ENCODE measurements around the gene SYNE4.
"Not testable (repeated sequence)": the region's sequence is repeated elsewhere in the genome, so short reads cannot be mapped to it uniquely, and the experiment has no call there.

SYNE4 gene

DNA sequence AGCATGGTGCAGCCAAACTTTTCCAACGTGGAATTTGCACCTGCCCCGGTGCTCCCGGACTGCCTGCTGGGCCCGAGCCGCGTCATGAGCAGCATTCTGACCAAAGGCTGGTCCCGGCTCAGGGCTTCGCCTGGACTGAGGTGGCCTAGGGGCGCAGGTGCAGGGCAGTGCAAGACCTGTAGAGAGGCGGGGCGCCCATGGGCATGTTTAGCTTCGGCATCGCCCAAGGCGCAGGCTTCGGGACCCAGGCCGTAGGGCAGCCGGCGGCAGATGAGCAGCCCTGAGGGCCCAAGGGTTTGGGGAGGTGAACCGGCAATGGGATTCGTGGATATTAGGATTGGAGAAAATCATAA is 48.7 kb downstream of the SYNE4 start:
- H3K4me1 ChIP-seq (ENCODE audit: control insufficient read depth in 2 of 2, insufficient read depth in 1 of 2, low read depth in 1 of 2, low read length in 2 of 2): no peaks in the 10 kb centered on the region
- H3K36me3 ChIP-seq (replicated peaks in 1 of 2; ENCODE audit: control insufficient read depth in 2 of 2, insufficient read depth in 2 of 2, low read length in 2 of 2): no peaks in the 10 kb centered on the region
- peak overlapping the region; percentile 93 for H3K23ac ChIP-seq (ENCODE audit: low read depth, low read length, poor library complexity)
- H3K4me2 ChIP-seq (ENCODE audit: insufficient read depth, low read length, poor library complexity, severe bottlenecking): no peak overlapping the region
- no CpG with 5 or more reads among the region's 20 CpGs for WGBS, 2 donors (ENCODE audit: extremely low coverage in 2 of 2, insufficient read length in 2 of 2, insufficient replicate concordance in 1 of 2)
- H4K8ac ChIP-seq (ENCODE audit: low read depth, low read length): no peak overlapping the region
- H3K27me3 ChIP-seq (ENCODE audit: control insufficient read depth in 3 of 3, insufficient read depth in 3 of 3, low read depth in 1 of 3, low read length in 3 of 3): peaks cover 9 to 43% (median 31%) of the 10 kb centered on the region in 3 experiments
- no peak overlapping the region for H2BK15ac ChIP-seq (ENCODE audit: low read length)
- no peak for DNase-seq (ENCODE audit: low spot score)
- no peak overlapping the region for H3K14ac ChIP-seq (ENCODE audit: low read length)
- H3K4me3 ChIP-seq (ENCODE audit: low read length in 2 of 2): no peak overlapping the region
- no peak overlapping the region for H2AK5ac ChIP-seq (ENCODE audit: low read depth, low read length)
- H3K9ac ChIP-seq (ENCODE audit: low read depth, low read length, poor library complexity): no peak overlapping the region
- H3K27ac ChIP-seq (replicated peaks; ENCODE audit: low read length): no peak overlapping the region
- peaks cover 0 to 3% of the 10 kb centered on the region in 2 donors for H3K9me3 ChIP-seq (replicated peaks in 1 of 2; ENCODE audit: control insufficient read depth in 2 of 2, insufficient read depth in 1 of 2, low read depth in 1 of 2, low read length in 2 of 2)
- H2BK120ac ChIP-seq (ENCODE audit: low read depth, low read length): no peak overlapping the region
- H3K4ac ChIP-seq (ENCODE audit: low read length): no peak overlapping the region
- H2BK12ac ChIP-seq (ENCODE audit: low read length): no peak overlapping the region
- no peak overlapping the region for H2AFZ ChIP-seq (ENCODE audit: low read length)
- no peaks in the 10 kb centered on the region for H3K79me1 ChIP-seq (ENCODE audit: low read depth, low read length)
- no peak overlapping the region for H2BK5ac ChIP-seq (ENCODE audit: low read length)
- no peak overlapping the region for H4K91ac ChIP-seq (ENCODE audit: low read depth, low read length, poor library complexity)
- H3K18ac ChIP-seq (ENCODE audit: low read length): peak overlapping the region; percentile 64

DNA sequence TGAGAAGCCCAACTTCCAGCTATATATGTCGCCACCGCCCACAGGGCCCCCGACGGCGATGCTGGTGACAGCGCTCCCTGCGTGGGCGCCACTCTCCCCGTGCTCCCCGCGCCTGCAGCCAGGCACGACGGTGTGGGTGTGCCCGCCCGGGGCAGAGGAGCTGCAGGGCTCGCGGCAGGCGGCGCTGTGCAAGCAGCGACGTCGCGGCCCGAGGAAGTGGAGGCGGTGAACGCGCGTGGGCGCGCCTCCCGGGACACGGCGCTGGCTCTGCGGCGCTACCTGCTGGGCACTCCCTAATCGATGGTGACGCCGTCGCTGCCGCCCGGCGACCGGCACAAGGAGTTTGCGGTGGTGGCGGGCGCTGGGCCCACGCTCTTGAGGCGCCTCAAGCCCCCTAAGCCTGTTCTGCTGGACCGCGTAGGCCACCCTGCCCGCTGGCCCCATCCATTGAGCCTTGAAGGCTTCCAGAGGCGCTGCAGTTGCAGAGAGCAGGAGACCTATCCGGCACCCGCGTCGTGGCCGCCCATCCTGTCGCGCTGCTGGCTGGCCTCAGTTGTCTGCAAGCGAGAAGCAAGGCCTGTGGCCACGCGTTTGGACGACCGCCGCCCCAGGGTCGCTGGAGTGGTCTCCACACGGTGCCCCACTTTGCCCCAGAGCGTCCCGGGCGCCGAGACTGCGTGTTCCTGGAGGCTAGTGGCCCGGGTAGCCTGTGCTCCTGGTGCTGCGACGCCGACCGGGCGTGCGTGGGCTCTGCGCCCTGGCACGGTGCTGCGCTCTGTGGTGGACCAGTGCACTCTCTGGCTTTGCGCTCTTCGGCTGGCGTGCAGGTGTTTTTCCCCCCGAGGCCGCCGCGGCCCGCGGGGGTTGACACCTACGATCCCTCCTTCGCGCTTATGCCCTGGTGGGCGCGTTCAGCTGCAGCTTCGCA is 49.3 kb downstream of the SYNE4 start:
- Histone ChIP-seq H2AFZ (ENCODE audit: low read length) (peak overlapping the region; percentile 66), H3K9me3 (replicated peaks in 1 of 2; ENCODE audit: control insufficient read depth in 2 of 2, insufficient read depth in 1 of 2, low read depth in 1 of 2, low read length in 2 of 2) (peaks cover 0 to 3% of the 10 kb centered on the region in 2 donors), H2BK15ac (ENCODE audit: low read length) (peak overlapping the region; percentile 67), H4K91ac (ENCODE audit: low read depth, low read length, poor library complexity) (no peak overlapping the region), H3K9ac (ENCODE audit: low read depth, low read length, poor library complexity) (peak overlapping the region; percentile 84), H2BK5ac (ENCODE audit: low read length) (no peak overlapping the region), H2BK12ac (ENCODE audit: low read length) (no peak overlapping the region), H3K79me1 (ENCODE audit: low read depth, low read length) (no peaks in the 10 kb centered on the region), H2BK120ac (ENCODE audit: low read depth, low read length) (no peak overlapping the region), H3K27me3 (ENCODE audit: control insufficient read depth in 3 of 3, insufficient read depth in 3 of 3, low read depth in 1 of 3, low read length in 3 of 3) (peaks cover 9 to 43% (median 31%) of the 10 kb centered on the region in 3 experiments), H3K27ac (replicated peaks; ENCODE audit: low read length) (no peak overlapping the region), H3K4ac (ENCODE audit: low read length) (no peak overlapping the region), H3K23ac (ENCODE audit: low read depth, low read length, poor library complexity) (peak overlapping the region; percentile 93), H4K8ac (ENCODE audit: low read depth, low read length) (peak overlapping the region; percentile 48), H2AK5ac (ENCODE audit: low read depth, low read length) (no peak overlapping the region), H3K18ac (ENCODE audit: low read length) (peak overlapping the region; percentile 85), H3K4me1 (ENCODE audit: control insufficient read depth in 2 of 2, insufficient read depth in 1 of 2, low read depth in 1 of 2, low read length in 2 of 2) (no peaks in the 10 kb centered on the region), H3K4me2 (ENCODE audit: insufficient read depth, low read length, poor library complexity, severe bottlenecking) (peak overlapping the region; percentile 40), H3K36me3 (replicated peaks in 1 of 2; ENCODE audit: control insufficient read depth in 2 of 2, insufficient read depth in 2 of 2, low read length in 2 of 2) (no peaks in the 10 kb centered on the region), H3K14ac (ENCODE audit: low read length) (peak overlapping the region; percentile 89), H3K4me3 (ENCODE audit: low read length in 2 of 2) (peak overlapping the region in 1 of 2 donors; percentile 64)
- no CpG with 5 or more reads among the region's 97 CpGs for WGBS, 2 donors (ENCODE audit: extremely low coverage in 2 of 2, insufficient read length in 2 of 2, insufficient replicate concordance in 1 of 2)
- no peak for DNase-seq (ENCODE audit: low spot score)

GRCh38 chr19:35958660-35959039 is 50.0 kb downstream of the SYNE4 start:
- Histone ChIP-seq H2BK5ac (ENCODE audit: low read length) (no peak overlapping the region), H3K23ac (ENCODE audit: low read depth, low read length, poor library complexity) (no peak overlapping the region), H3K9me3 (replicated peaks in 1 of 2; ENCODE audit: control insufficient read depth in 2 of 2, insufficient read depth in 1 of 2, low read depth in 1 of 2, low read length in 2 of 2) (peaks cover 0 to 3% of the 10 kb centered on the region in 2 donors), H2BK15ac (ENCODE audit: low read length) (no peak overlapping the region), H3K4me3 (ENCODE audit: low read length in 2 of 2) (peak overlapping the region in 1 of 2 donors; percentile 64), H3K27ac (replicated peaks; ENCODE audit: low read length) (no peak overlapping the region), H3K27me3 (ENCODE audit: control insufficient read depth in 3 of 3, insufficient read depth in 3 of 3, low read depth in 1 of 3, low read length in 3 of 3) (peaks cover 9 to 43% (median 31%) of the 10 kb centered on the region in 3 experiments), H3K4me1 (ENCODE audit: control insufficient read depth in 2 of 2, insufficient read depth in 1 of 2, low read depth in 1 of 2, low read length in 2 of 2) (no peaks in the 10 kb centered on the region), H3K14ac (ENCODE audit: low read length) (no peak overlapping the region), H3K4ac (ENCODE audit: low read length) (no peak overlapping the region), H3K36me3 (replicated peaks in 1 of 2; ENCODE audit: control insufficient read depth in 2 of 2, insufficient read depth in 2 of 2, low read length in 2 of 2) (no peaks in the 10 kb centered on the region), H2AFZ (ENCODE audit: low read length) (peak overlapping the region; percentile 66), H3K18ac (ENCODE audit: low read length) (no peak overlapping the region), H4K8ac (ENCODE audit: low read depth, low read length) (no peak overlapping the region), H2AK5ac (ENCODE audit: low read depth, low read length) (no peak overlapping the region), H3K9ac (ENCODE audit: low read depth, low read length, poor library complexity) (no peak overlapping the region), H2BK12ac (ENCODE audit: low read length) (no peak overlapping the region), H2BK120ac (ENCODE audit: low read depth, low read length) (no peak overlapping the region), H4K91ac (ENCODE audit: low read depth, low read length, poor library complexity) (no peak overlapping the region), H3K4me2 (ENCODE audit: insufficient read depth, low read length, poor library complexity, severe bottlenecking) (no peak overlapping the region), H3K79me1 (ENCODE audit: low read depth, low read length) (no peaks in the 10 kb centered on the region)
- no peak for DNase-seq (ENCODE audit: low spot score)
- WGBS, 2 donors (ENCODE audit: extremely low coverage in 2 of 2, insufficient read length in 2 of 2, insufficient replicate concordance in 1 of 2): no CpG with 5 or more reads among the region's 15 CpGs

- not testable (repeated sequence) for H3K79me1 ChIP-seq (ENCODE audit: low read depth, low read length); H2AFZ ChIP-seq (ENCODE audit: low read length); H4K91ac ChIP-seq (ENCODE audit: low read depth, low read length, poor library complexity); H3K4me1 ChIP-seq (ENCODE audit: control insufficient read depth in 2 of 2, insufficient read depth in 1 of 2, low read depth in 1 of 2, low read length in 2 of 2); H2AK5ac ChIP-seq (ENCODE audit: low read depth, low read length); H3K23ac ChIP-seq (ENCODE audit: low read depth, low read length, poor library complexity); H3K36me3 ChIP-seq (replicated peaks in 1 of 2; ENCODE audit: control insufficient read depth in 2 of 2, insufficient read depth in 2 of 2, low read length in 2 of 2); H2BK120ac ChIP-seq (ENCODE audit: low read depth, low read length); H3K4ac ChIP-seq (ENCODE audit: low read length); H4K8ac ChIP-seq (ENCODE audit: low read depth, low read length); H3K18ac ChIP-seq (ENCODE audit: low read length); H2BK15ac ChIP-seq (ENCODE audit: low read length); H2BK12ac ChIP-seq (ENCODE audit: low read length); H3K9me3 ChIP-seq (replicated peaks in 1 of 2; ENCODE audit: control insufficient read depth in 2 of 2, insufficient read depth in 1 of 2, low read depth in 1 of 2, low read length in 2 of 2); H3K27ac ChIP-seq (replicated peaks; ENCODE audit: low read length); H3K14ac ChIP-seq (ENCODE audit: low read length); DNase-seq (ENCODE audit: low spot score); H2BK5ac ChIP-seq (ENCODE audit: low read length); H3K4me3 ChIP-seq (ENCODE audit: low read length in 2 of 2); H3K9ac ChIP-seq (ENCODE audit: low read depth, low read length, poor library complexity); H3K4me2 ChIP-seq (ENCODE audit: insufficient read depth, low read length, poor library complexity, severe bottlenecking)
- peaks cover 9 to 43% (median 31%) of the 10 kb centered on the region in 3 experiments for H3K27me3 ChIP-seq (ENCODE audit: control insufficient read depth in 3 of 3, insufficient read depth in 3 of 3, low read depth in 1 of 3, low read length in 3 of 3)
- WGBS, 2 donors (ENCODE audit: extremely low coverage in 2 of 2, insufficient read length in 2 of 2, insufficient replicate concordance in 1 of 2): no CpG with 5 or more reads among the region's 8 CpGs
Measured at GRCh38 chr19:35957411-35957810, 51.2 kb downstream of the SYNE4 start.
